Uterine smooth muscle cell (primary cell): ENCODE data around the gene SLC41A1. TPM values are rescaled to one million over a fixed set of nuclear protein-coding genes. Genes with fewer than 3 reads are reported as not detected.

Source experiments
- total RNA-seq: library from RNA; depleted of rRNA; stranded (reverse); fragments of >200 nt; gene quantifications from 2 replicates; pipeline ENCODE4 v1.2.3, GENCODE V29; 2014

Gene SLC41A1
- total RNA-seq: 12.5 and 25.6 TPM in 2 replicates

GRCh38 chr1:205812878-205813754 is at the start of gene SLC41A1:
Gene SLC41A1 (minus strand): TSS chr1:205813198. CDS start chr1:205810441, 2,757 bp downstream.

GRCh38 chr1:205849619-205850355 is 36.8 kb upstream of the SLC41A1 start, which contains the start of gene PM20D1:
Gene PM20D1 (minus strand): TSS chr1:205850132. CDS start chr1:205850072, 60 bp downstream.

GRCh38 chr1:205775015-205775716 is 37.8 kb downstream of the SLC41A1 start, which contains the start of gene RAB29:
Gene RAB29 (minus strand): TSS chr1:205775482. CDS start chr1:205774956, 526 bp downstream.

GRCh38 chr1:205750138-205751035 is 62.6 kb downstream of the SLC41A1 start, which contains the start of gene NUCKS1:
Gene NUCKS1 (minus strand): TSS chr1:205750182. CDS start chr1:205749973, 209 bp downstream.

Other genes with a start within 250 kb of the SLC41A1 start
- gene ELK4, start 181.2 kb downstream of the SLC41A1 start, total RNA-seq: 10.4 and 12.4 TPM in 2 replicates
- gene SLC45A3, start 132.7 kb downstream of the SLC41A1 start, total RNA-seq: 1.9 and 2.0 TPM in 2 replicates
- 110 and 144 TPM in 2 replicates for gene NUCKS1, start 63.0 kb downstream of the SLC41A1 start, total RNA-seq
- 12.4 and 24.1 TPM in 2 replicates for gene RAB29, start 37.7 kb downstream of the SLC41A1 start, total RNA-seq
- not detected in 2 replicates for gene PM20D1, start 36.9 kb upstream of the SLC41A1 start, total RNA-seq
- gene SLC26A9, start 130.3 kb upstream of the SLC41A1 start, total RNA-seq: not detected in 2 replicates
- 4.6 and 6.3 TPM in 2 replicates for gene RAB7B, start 190.2 kb upstream of the SLC41A1 start, total RNA-seq
- gene CTSE, start 210.7 kb upstream of the SLC41A1 start, total RNA-seq: not detected in 2 replicates
- not detected in 2 replicates for gene RHEX, start 240.0 kb upstream of the SLC41A1 start, total RNA-seq